ENCODE measurements around the gene SEPTIN2.
A peak's percentile ranks its signal among the peaks of the same experiment; 100 is the strongest.

The SEPTIN2 gene

DNA sequence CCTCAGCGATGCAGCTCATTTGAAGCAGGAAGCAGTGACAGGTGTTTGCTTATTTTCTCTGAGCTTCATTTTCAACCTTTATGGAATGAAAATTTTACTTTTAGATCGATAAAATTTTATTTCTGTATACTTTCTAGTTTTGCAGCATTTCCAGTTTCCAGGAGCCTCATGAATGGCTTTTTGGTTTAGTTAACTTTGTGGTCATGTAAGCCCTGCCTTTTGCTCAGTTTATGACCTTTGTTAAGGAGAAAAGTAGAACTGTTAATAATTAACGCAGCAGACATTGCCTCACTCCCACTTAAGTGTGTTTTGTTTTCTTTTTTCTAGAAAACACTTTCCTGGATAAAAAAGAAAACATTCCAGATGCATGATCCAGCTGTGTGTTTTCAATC lies 35.9 kb downstream of the SEPTIN2 start:
- 100% methylated on average over 1 of the region's 3 CpGs; no CpG with 5 or more reads in 1 of the 2 experiments for WGBS, 2 experiments (ENCODE audit: insufficient coverage in 2 of 2)
- Histone ChIP-seq H3K27ac (ENCODE audit: low read depth, low read length, severe bottlenecking) (no peak overlapping the region), H3K4me1 (ENCODE audit: control insufficient read depth, insufficient read depth, low read length, poor library complexity, severe bottlenecking) (peaks cover 10% of the 10 kb centered on the region), H3K36me3 (ENCODE audit: control insufficient read depth, insufficient read depth, low read length) (peaks cover 74% of the 10 kb centered on the region), H3K4me3 (ENCODE audit: extremely low read depth, insufficient read depth, low read length, poor library complexity, severe bottlenecking) (no peak overlapping the region), H3K9me3 (ENCODE audit: control insufficient read depth, low read length) (no peaks in the 10 kb centered on the region)

DNA sequence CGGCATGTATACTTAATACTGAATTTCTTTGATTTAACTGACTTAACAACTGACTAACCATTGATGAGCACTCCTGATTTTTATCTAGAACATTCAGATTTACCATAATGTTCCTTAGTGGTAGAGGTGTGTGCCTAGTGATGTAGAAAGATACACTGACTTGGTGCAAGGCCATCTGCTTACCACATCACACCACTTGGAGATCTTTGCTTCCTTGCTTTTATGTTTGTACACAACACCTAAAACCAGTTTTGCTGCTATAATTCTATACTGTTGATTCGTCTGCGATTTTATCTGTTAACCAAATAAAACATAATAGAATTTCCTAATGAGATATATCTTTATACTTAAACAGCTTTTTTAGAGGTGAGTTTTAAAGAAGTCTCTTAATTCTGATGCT lies 36.5 kb downstream of the SEPTIN2 start:
- peaks cover 10% of the 10 kb centered on the region for H3K4me1 ChIP-seq (ENCODE audit: control insufficient read depth, insufficient read depth, low read length, poor library complexity, severe bottlenecking)
- peaks cover 68% of the 10 kb centered on the region for H3K36me3 ChIP-seq (ENCODE audit: control insufficient read depth, insufficient read depth, low read length)
- H3K9me3 ChIP-seq (ENCODE audit: control insufficient read depth, low read length) = no peaks in the 10 kb centered on the region
- H3K27ac ChIP-seq (ENCODE audit: low read depth, low read length, severe bottlenecking) = no peak overlapping the region
- no peak overlapping the region for H3K4me3 ChIP-seq (ENCODE audit: extremely low read depth, insufficient read depth, low read length, poor library complexity, severe bottlenecking)
- no CpG with 5 or more reads among the region's 3 CpGs for WGBS, 2 experiments (ENCODE audit: insufficient coverage in 2 of 2)

DNA sequence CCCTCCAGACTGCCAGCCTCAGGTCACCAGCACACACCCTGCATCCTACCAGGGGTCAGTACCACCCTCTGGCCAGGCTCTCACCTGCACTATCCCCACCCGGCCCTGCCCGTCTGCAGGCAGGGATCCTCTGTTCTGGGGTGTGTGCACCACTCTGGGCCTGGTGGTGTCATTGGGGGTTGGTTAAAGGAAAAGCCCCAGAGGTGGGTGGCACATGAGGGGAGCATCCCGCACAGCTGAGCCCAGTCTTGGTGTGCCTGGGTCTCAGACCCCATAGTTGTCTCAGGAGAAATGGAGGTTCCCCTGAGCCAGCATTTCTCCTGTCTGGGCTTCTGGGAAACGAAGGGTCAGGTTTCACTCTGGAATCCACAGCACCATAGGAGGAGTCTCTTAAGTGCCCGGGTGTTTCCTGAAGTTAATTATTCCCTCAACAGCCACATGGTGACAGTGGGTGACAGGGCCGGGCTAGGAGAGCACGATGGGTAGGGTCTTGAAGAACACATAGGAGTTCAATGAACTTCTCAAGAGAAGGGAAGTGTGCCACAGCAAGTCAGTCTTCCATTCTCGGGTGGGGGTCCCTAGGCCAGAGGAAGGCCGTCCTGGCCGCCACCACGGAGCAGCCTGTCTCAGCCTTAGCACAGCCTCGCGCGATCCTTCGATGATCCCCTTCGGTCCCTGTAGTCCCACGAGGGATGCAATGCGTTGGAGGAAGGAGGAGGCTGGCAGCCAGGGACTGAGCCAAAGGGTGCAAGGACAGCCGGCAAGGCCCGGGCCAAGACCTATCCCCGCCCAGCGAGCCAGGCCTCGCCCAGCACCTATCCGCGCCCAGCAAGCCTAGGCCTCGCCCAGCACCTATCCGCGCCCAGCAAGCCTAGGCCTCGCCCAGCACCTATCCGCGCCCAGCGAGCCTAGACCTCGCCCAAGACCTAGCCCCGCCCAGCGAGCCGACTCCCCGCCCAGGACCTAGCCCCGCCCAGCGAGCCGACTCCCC lies 39.2 kb downstream of the SEPTIN2 start:
- peak overlapping the region; percentile 16 for H3K4me3 ChIP-seq (ENCODE audit: extremely low read depth, insufficient read depth, low read length, poor library complexity, severe bottlenecking)
- H3K4me1 ChIP-seq (ENCODE audit: control insufficient read depth, insufficient read depth, low read length, poor library complexity, severe bottlenecking) = peaks cover 16% of the 10 kb centered on the region
- H3K27ac ChIP-seq (ENCODE audit: low read depth, low read length, severe bottlenecking) = peak overlapping the region; percentile 82
- H3K36me3 ChIP-seq (ENCODE audit: control insufficient read depth, insufficient read depth, low read length) = peaks cover 44% of the 10 kb centered on the region
- H3K9me3 ChIP-seq (ENCODE audit: control insufficient read depth, low read length) = no peaks in the 10 kb centered on the region
- WGBS, 2 experiments (ENCODE audit: insufficient coverage in 2 of 2) = 23 to 26% methylated on average over 25 of the region's 40 CpGs

DNA sequence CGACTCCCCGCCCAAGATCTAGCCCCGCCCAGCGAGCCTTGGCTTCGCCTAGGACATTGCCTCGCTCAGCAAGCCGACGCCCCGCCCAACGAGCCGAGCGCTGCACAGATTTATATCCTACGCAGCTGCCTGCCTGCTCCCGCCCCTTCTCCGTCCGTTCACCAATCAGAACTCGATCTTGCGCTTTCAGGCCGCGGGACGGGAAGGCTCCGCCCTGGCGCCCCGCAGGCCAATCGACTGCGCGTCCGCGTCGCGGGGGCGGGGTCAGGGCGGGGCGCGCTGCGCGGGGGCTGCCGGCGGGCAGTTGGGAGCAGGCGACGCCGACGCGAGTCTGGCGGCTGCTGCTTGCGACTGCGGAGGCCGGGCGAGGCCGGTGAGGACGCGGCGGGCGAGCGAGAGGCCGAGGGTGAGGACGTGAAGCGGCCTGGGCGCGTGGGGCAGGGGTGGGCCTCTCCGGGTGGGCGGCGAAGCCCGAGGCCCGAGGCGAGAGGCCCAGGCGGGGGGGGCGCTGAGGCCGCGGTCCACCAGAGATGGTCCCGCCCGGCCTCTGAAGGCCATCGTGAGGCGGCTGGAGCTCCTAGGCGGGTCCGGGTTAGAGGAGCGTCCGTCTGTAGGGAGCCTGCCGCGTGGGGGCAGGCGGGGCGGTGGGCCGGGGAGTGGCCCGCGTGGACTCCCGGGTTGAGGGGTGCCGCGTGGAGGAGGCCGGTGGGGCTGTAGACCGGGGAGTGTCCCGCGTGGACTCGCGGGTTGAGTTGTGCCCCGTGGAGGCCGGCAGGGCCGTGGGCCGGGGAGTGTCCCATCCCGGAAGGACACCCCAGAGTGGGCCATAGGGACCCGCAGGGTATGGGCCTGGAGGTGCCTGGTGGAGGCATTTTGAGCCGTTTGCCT lies 40.5 kb downstream of the SEPTIN2 start, which contains the start of gene FARP2:
FARP2 (plus strand) TSS at position 303 of the 888 bp plus-strand sequence. CDS start 16,823 bp downstream, outside the sequence.
- Histone ChIP-seq H3K27ac (ENCODE audit: low read depth, low read length, severe bottlenecking) (peak within 1 kb of the TSS; percentile 82), H3K4me3 (ENCODE audit: extremely low read depth, insufficient read depth, low read length, poor library complexity, severe bottlenecking) (peak within 1 kb of the TSS; percentile 93), H3K36me3 (ENCODE audit: control insufficient read depth, insufficient read depth, low read length) (peaks cover 33% of the 10 kb centered on the region), H3K4me1 (ENCODE audit: control insufficient read depth, insufficient read depth, low read length, poor library complexity, severe bottlenecking) (peaks cover 16% of the 10 kb centered on the region), H3K9me3 (ENCODE audit: control insufficient read depth, low read length) (no peaks in the 10 kb centered on the region)
- WGBS, 2 experiments (ENCODE audit: insufficient coverage in 2 of 2) = 0 to 1% methylated on average over 61 to 78 of the region's 101 CpGs

DNA sequence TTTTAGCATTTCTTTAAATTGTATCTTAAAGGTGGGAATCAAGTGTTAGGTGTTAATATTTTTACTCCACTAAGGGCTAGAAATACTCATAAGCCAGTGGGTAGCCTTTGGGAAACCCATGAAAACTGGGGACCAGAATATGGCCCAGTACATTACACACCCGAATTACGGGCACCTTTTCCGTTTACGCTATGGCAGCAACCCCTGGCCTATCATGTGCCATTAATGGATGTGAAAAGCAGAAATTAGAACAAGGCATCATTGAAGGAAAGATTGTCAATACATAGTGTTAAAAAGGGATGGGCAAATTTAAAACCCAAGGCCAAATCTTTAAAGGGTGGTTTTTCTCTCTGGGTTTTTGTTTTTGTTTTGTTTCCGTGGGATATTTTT lies 41.1 kb downstream of the SEPTIN2 start:
- Histone ChIP-seq H3K9me3 (ENCODE audit: control insufficient read depth, low read length) (no peaks in the 10 kb centered on the region), H3K4me1 (ENCODE audit: control insufficient read depth, insufficient read depth, low read length, poor library complexity, severe bottlenecking) (peaks cover 16% of the 10 kb centered on the region), H3K27ac (ENCODE audit: low read depth, low read length, severe bottlenecking) (peak overlapping the region; percentile 64), H3K4me3 (ENCODE audit: extremely low read depth, insufficient read depth, low read length, poor library complexity, severe bottlenecking) (peak overlapping the region; percentile 93), H3K36me3 (ENCODE audit: control insufficient read depth, insufficient read depth, low read length) (peaks cover 27% of the 10 kb centered on the region)
- 47 to 51% methylated on average over 3 to 5 of the region's 5 CpGs for WGBS, 2 experiments (ENCODE audit: insufficient coverage in 2 of 2)

DNA sequence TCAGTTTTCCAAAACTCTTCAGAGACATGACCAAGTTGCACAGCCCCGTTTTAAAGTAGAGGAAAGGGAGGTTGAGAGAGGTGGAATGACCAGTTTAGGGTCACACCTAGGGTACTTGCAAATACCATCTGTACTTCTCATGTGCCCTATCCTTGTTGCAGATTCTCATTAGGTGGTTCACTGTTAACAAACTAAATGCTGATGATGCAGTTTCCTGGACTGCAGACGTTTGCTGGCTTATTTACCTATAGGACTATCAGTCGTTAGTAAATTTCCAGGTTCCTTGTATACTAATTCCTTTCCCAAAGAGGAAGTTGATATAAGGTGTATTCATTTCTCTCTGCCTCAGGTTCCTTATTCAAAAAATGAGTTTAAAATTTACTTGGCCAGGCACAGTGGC lies 41.8 kb downstream of the SEPTIN2 start:
- no peak overlapping the region for H3K27ac ChIP-seq (ENCODE audit: low read depth, low read length, severe bottlenecking)
- no peaks in the 10 kb centered on the region for H3K9me3 ChIP-seq (ENCODE audit: control insufficient read depth, low read length)
- H3K4me1 ChIP-seq (ENCODE audit: control insufficient read depth, insufficient read depth, low read length, poor library complexity, severe bottlenecking) = peaks cover 16% of the 10 kb centered on the region
- peaks cover 20% of the 10 kb centered on the region for H3K36me3 ChIP-seq (ENCODE audit: control insufficient read depth, insufficient read depth, low read length)
- H3K4me3 ChIP-seq (ENCODE audit: extremely low read depth, insufficient read depth, low read length, poor library complexity, severe bottlenecking) = peak overlapping the region; percentile 93
- WGBS, 2 experiments (ENCODE audit: insufficient coverage in 2 of 2) = 100% methylated on average over 1 of the region's 3 CpGs

DNA sequence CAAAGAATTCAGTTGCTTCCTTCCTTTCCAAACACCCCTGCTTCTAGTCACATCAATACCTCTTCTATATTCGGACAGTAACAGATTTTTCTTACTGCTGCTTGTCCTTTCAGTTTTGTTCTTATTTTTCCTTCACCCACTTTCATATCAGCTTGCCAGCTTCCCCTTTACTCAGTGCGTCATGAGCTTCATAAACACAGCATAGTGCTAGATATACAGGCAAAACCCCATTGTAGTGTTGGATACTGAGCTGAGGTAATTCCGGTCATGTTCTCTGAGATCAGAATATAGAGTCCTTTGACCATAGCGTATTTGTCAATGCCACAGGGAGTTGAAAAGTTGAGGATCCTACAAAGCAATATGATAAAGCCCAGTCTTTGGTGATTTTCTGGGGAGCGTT lies 42.7 kb downstream of the SEPTIN2 start:
- H3K4me1 ChIP-seq (ENCODE audit: control insufficient read depth, insufficient read depth, low read length, poor library complexity, severe bottlenecking) = peaks cover 16% of the 10 kb centered on the region
- 93 to 94% methylated on average over 4 of the region's 5 CpGs for WGBS, 2 experiments (ENCODE audit: insufficient coverage in 2 of 2)
- no peak overlapping the region for H3K4me3 ChIP-seq (ENCODE audit: extremely low read depth, insufficient read depth, low read length, poor library complexity, severe bottlenecking)
- H3K36me3 ChIP-seq (ENCODE audit: control insufficient read depth, insufficient read depth, low read length) = peaks cover 18% of the 10 kb centered on the region
- H3K9me3 ChIP-seq (ENCODE audit: control insufficient read depth, low read length) = no peaks in the 10 kb centered on the region
- H3K27ac ChIP-seq (ENCODE audit: low read depth, low read length, severe bottlenecking) = no peak overlapping the region

DNA sequence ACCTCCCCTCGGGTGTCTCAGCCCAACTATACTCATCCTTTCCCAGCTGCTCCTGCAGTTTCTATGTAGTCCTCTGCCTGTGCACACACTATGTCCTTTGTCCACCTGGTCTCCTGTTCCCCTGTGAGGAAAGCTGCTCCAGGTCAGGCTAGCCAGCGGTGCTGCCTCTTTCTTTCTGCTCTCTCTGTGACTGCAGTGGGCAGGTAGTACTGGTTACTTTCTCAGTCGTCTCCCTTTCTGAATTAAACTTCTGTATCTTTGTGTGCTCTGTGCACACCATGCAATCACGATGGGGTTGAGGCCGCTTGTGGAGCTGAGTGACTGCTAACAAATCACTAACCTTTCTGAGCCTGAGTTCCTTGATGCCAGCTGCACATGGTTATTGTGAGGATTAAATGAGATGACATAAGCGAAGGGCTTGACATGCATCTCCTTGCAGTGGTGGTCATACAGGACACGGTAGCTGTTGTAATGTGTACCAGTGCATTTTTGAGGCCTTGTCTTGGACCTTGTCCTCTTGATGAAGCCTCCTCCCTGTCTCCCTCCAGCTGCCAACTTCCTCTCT lies 43.8 kb downstream of the SEPTIN2 start:
- WGBS, 2 experiments (ENCODE audit: insufficient coverage in 2 of 2) = 90 to 96% methylated on average over 5 to 6 of the region's 7 CpGs
- Histone ChIP-seq H3K4me1 (ENCODE audit: control insufficient read depth, insufficient read depth, low read length, poor library complexity, severe bottlenecking) (peaks cover 13% of the 10 kb centered on the region), H3K36me3 (ENCODE audit: control insufficient read depth, insufficient read depth, low read length) (peaks cover 16% of the 10 kb centered on the region), H3K9me3 (ENCODE audit: control insufficient read depth, low read length) (no peaks in the 10 kb centered on the region), H3K27ac (ENCODE audit: low read depth, low read length, severe bottlenecking) (no peak overlapping the region), H3K4me3 (ENCODE audit: extremely low read depth, insufficient read depth, low read length, poor library complexity, severe bottlenecking) (no peak overlapping the region)

DNA sequence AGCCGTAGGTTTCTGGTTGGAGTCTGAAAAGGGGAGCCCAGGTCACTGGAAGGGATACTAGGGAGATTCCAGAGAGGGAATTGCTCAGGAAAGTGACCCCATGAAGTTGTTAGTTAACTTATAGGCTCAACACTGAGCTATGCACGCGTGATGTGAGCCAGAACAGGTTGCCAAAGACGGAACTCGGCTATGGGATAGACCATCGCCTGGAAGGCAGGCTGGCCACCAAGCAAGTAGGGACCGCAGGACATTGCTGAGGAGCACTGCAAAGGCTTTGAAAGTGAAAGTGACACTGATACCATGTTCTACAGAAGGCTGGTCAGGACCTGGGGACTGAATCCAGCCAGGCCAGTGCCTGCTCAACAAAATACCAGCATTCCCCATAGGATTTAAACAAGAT lies 47.7 kb downstream of the SEPTIN2 start:
- 98 to 100% methylated on average over 6 of the region's 7 CpGs for WGBS, 2 experiments (ENCODE audit: insufficient coverage in 2 of 2)
- H3K27ac ChIP-seq (ENCODE audit: low read depth, low read length, severe bottlenecking) = no peak overlapping the region
- no peaks in the 10 kb centered on the region for H3K9me3 ChIP-seq (ENCODE audit: control insufficient read depth, low read length)
- peaks cover 4% of the 10 kb centered on the region for H3K4me1 ChIP-seq (ENCODE audit: control insufficient read depth, insufficient read depth, low read length, poor library complexity, severe bottlenecking)
- peaks cover 14% of the 10 kb centered on the region for H3K36me3 ChIP-seq (ENCODE audit: control insufficient read depth, insufficient read depth, low read length)
- H3K4me3 ChIP-seq (ENCODE audit: extremely low read depth, insufficient read depth, low read length, poor library complexity, severe bottlenecking) = no peak overlapping the region

DNA sequence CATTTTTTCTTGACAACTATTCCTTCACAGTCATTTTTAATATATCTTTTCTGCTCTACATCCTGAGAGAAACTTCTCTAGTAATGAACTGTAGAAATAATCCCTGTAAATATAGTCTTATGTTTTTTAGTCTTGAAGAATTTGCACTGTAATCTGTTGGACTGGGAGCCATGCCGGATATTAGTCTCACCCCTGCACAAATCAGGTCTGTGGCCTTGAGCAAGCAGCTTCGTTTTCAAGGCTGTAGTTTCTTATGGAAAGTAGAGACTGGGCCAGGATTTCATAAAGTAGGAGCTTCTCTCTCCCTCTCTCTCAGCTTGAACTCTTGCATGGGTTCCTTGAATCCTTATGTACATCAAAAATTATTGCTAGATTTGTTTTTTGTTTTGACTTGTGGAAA lies 49.1 kb downstream of the SEPTIN2 start:
- Histone ChIP-seq H3K9me3 (ENCODE audit: control insufficient read depth, low read length) (no peaks in the 10 kb centered on the region), H3K27ac (ENCODE audit: low read depth, low read length, severe bottlenecking) (no peak overlapping the region), H3K4me1 (ENCODE audit: control insufficient read depth, insufficient read depth, low read length, poor library complexity, severe bottlenecking) (peaks cover 4% of the 10 kb centered on the region), H3K36me3 (ENCODE audit: control insufficient read depth, insufficient read depth, low read length) (peaks cover 14% of the 10 kb centered on the region), H3K4me3 (ENCODE audit: extremely low read depth, insufficient read depth, low read length, poor library complexity, severe bottlenecking) (no peak overlapping the region)
- WGBS, 2 experiments (ENCODE audit: insufficient coverage in 2 of 2) = 86 to 93% methylated on average over 1 to 2 of the region's 2 CpGs
